HCT116 (cell line): ENCODE data around the gene PRMT1. TPM values are rescaled to one million over a fixed set of nuclear protein-coding genes. Genes with fewer than 3 reads are reported as not detected.

ENCODE experiments used
- ATAC-seq: fragments of 200-7000 bp; cut with Tn5 transposase; 2 replicates; pipeline ENCODE4 v1.9.1; 2020; ENCODE audit warnings: mild to moderate bottlenecking, moderate library complexity
- BruUV-seq: library from RNA; stranded (reverse); fragments of 400-500 nt; replicated peaks from 2 replicates; lab custom pipeline; 2021; lab: Mats Ljungman, UMichigan
- CTCF ChIA-PET: fragments of 300-600 bp; sonication (Branson Sonifier 250); formaldehyde crosslinking; loops from one replicate; lab custom pipeline; 2021; ENCODE audit warnings: antibody characterized with exemption; lab: Charles Lee
- POLR2A ChIA-PET: fragments of 300-600, 350-600 bp; sonication (Branson Sonifier 250); formaldehyde crosslinking; loops from one replicate; lab custom pipeline; 2021; ENCODE audit warnings: antibody characterized with exemption; lab: Charles Lee
- RAD21 ChIA-PET, 2 experiments: fragments of 300-600 bp; sonication (Branson Sonifier 250); formaldehyde crosslinking; loops; one replicate each; lab custom pipeline; 2023; ENCODE audit warnings: low total read pairs in 2 of 2; ENCODE audit not compliant: uncharacterized antibody in 2 of 2, unreplicated experiment in 2 of 2, low non-redundant PET in 1 of 2; lab: Charles Lee
- DNase-seq: peaks from one replicate; pipeline ENCODE4 v3.0.0-alpha.2; 2010; ENCODE audit warnings: low read depth, low spot score
- H2AFZ ChIP-seq: fragments of 200-600 bp; shearing (Covaris generic), sonication (generic); 2 replicates; pipeline ENCODE4 v1.6.1; 2017; ENCODE audit warnings: low read depth, mixed run types, mixed read lengths, antibody characterized with exemption, low read length; ENCODE audit not compliant: poor library complexity, severe bottlenecking
- H3K27ac ChIP-seq: 2 replicates; pipeline ENCODE4 v1.5.1; 2012; ENCODE audit warnings: low read depth, low read length
- H3K27me3 ChIP-seq: fragments of 200-600 bp; sonication (generic); 2 replicates; pipeline ENCODE4 v1.6.1; 2016; ENCODE audit warnings: mixed run types, low read length, mixed read lengths; ENCODE audit not compliant: insufficient read depth
- H3K36me3 ChIP-seq, 2 experiments: fragments of 200-500 bp in 1 of 2; fragments of 200-600 bp in 1 of 2; sonication (Bioruptor generic) in 1 of 2; sonication (generic) in 1 of 2; 2 replicates each; pipeline versions ENCODE4 v1.5.1 to v1.6.1; 2014 to 2016; ENCODE audit warnings: low read length in 2 of 2, inconsistent platforms in 1 of 2, mixed read lengths in 1 of 2, mixed run types in 1 of 2; ENCODE audit not compliant: insufficient read depth in 2 of 2, control insufficient read depth in 1 of 2
- H3K4me1 ChIP-seq, 2 experiments: fragments of 200-600 bp in 1 of 2; sonication (generic) in 1 of 2; 2 replicates each; pipeline versions ENCODE4 v1.5.1 to v1.6.1; 2012 to 2017; ENCODE audit warnings: low read length in 2 of 2, inconsistent platforms in 1 of 2, mild to moderate bottlenecking in 1 of 2, mixed read lengths in 1 of 2, mixed run types in 1 of 2, moderate library complexity in 1 of 2; ENCODE audit not compliant: insufficient read depth in 2 of 2, control insufficient read depth in 1 of 2
- H3K4me2 ChIP-seq: fragments of 200-600 bp; sonication (generic); 2 replicates; pipeline ENCODE4 v1.6.1; 2017; ENCODE audit warnings: mixed run types, low read length, mixed read lengths
- H3K4me3 ChIP-seq, 2 experiments: fragments of 200-600 bp in 1 of 2; sonication (generic) in 1 of 2; replicated peaks in 1 of 2; 2 replicates each; pipeline ENCODE4 v1.5.1; 2011 to 2016; ENCODE audit warnings: low read length in 2 of 2, control low read depth in 1 of 2, low read depth in 1 of 2, mild to moderate bottlenecking in 1 of 2, mixed read lengths in 1 of 2, mixed run types in 1 of 2
- H3K79me2 ChIP-seq: fragments of 200-600 bp; sonication (generic); 2 replicates; pipeline ENCODE4 v1.6.1; 2017; ENCODE audit warnings: mild to moderate bottlenecking, mixed run types, low read length, moderate library complexity, mixed read lengths; ENCODE audit not compliant: insufficient read depth
- H3K9ac ChIP-seq: fragments of 200-600 bp; sonication (generic); 2 replicates; pipeline ENCODE4 v1.6.1; 2016; ENCODE audit warnings: low read length, mixed read lengths
- H3K9me2 ChIP-seq: fragments of 200-600 bp; sonication (generic), shearing (Covaris generic); 2 replicates; pipeline ENCODE4 v1.6.1; 2017; ENCODE audit warnings: mixed run types, mild to moderate bottlenecking, moderate library complexity; ENCODE audit not compliant: insufficient read depth
- H3K9me3 ChIP-seq, 2 experiments: fragments of 200-500 bp in 1 of 2; fragments of 200-600 bp in 1 of 2; sonication (Bioruptor generic) in 1 of 2; sonication (generic) in 1 of 2; 2 replicates each; pipeline ENCODE4 v1.6.1; 2014 to 2017; ENCODE audit warnings: low read length in 2 of 2, mixed read lengths in 2 of 2, inconsistent platforms in 1 of 2, low read depth in 1 of 2, mild to moderate bottlenecking in 1 of 2, mixed run types in 1 of 2, moderate library complexity in 1 of 2; ENCODE audit not compliant: control insufficient read depth in 1 of 2, insufficient read depth in 1 of 2
- H4K20me1 ChIP-seq: fragments of 200-600 bp; sonication (generic), shearing (Covaris generic); 2 replicates; pipeline ENCODE4 v1.6.1; 2017; ENCODE audit warnings: mixed run types, mild to moderate bottlenecking, moderate library complexity; ENCODE audit not compliant: insufficient read depth
- CBX3 ChIP-seq: IDR thresholded peaks from 2 replicates; pipeline ENCODE4 v1.6.1; 2012; ENCODE audit warnings: low read depth
- ELF1 ChIP-seq: IDR thresholded peaks from 2 replicates; pipeline ENCODE4 v1.6.1; 2012; ENCODE audit warnings: low read depth, borderline replicate concordance
- FOSL1 ChIP-seq: IDR thresholded peaks from 2 replicates; pipeline ENCODE4 v1.6.1; 2012; ENCODE audit warnings: low read depth
- JUND ChIP-seq: IDR thresholded peaks from 2 replicates; pipeline ENCODE4 v1.6.1; 2012
- POLR2A ChIP-seq: IDR thresholded peaks from 2 replicates; pipeline ENCODE4 v1.7.0; 2011; ENCODE audit warnings: borderline replicate concordance; ENCODE audit not compliant: insufficient read depth, insufficient read length; ENCODE audit errors: extremely low read depth
- SIN3A ChIP-seq: IDR thresholded peaks from 2 replicates; pipeline ENCODE4 v1.6.1; 2012; ENCODE audit warnings: low read depth
- SP1 ChIP-seq: IDR thresholded peaks from 2 replicates; pipeline ENCODE4 v1.6.1; 2012; ENCODE audit warnings: low read depth
- TCF7L2 ChIP-seq: IDR thresholded peaks from 2 replicates; pipeline ENCODE4 v1.7.0; 2011; ENCODE audit warnings: borderline replicate concordance, inconsistent platforms; ENCODE audit not compliant: insufficient read depth, insufficient read length; ENCODE audit errors: extremely low read depth
- YY1 ChIP-seq: IDR thresholded peaks from 2 replicates; pipeline ENCODE4 v1.6.1; 2011; ENCODE audit warnings: low read length, low read depth, moderate library complexity, mild to moderate bottlenecking; ENCODE audit not compliant: insufficient replicate concordance; ENCODE audit errors: extremely low read depth
- ZFX ChIP-seq: fragments of 450-650 bp; IDR thresholded peaks from 2 replicates; pipeline ENCODE4 v1.6.1; 2017
- ZNF274 ChIP-seq: fragments of 200-500 bp; sonication (Bioruptor generic); IDR thresholded peaks from 2 replicates; pipeline ENCODE4 v1.6.1; 2014; ENCODE audit warnings: mild to moderate bottlenecking, low read depth, low read length, inconsistent platforms
- intact Hi-C: fragments of 100-400 bp; cut with micrococcal nuclease; formaldehyde crosslinking; loops from 2 replicates; pipeline ENCODE4 v1.10.0; 2022
- total RNA-seq: library from RNA; stranded (reverse); gene quantifications from one replicate; pipeline ENCODE4 v1.2.1, GENCODE V29; 2021; ENCODE audit not compliant: unreplicated experiment
- TF ChIP-seq, protein P1 (sequence below): IDR thresholded peaks from 2 replicates; pipeline ENCODE4 v1.6.1; 2011; ENCODE audit warnings: mild to moderate bottlenecking, low read length, moderate library complexity; ENCODE audit not compliant: insufficient replicate concordance; ENCODE audit errors: extremely low read depth
- TF ChIP-seq, protein P2 (sequence below): IDR thresholded peaks from 2 replicates; pipeline ENCODE4 v1.6.1; 2012
- TF ChIP-seq, protein P3 (sequence below): IDR thresholded peaks from 2 replicates; pipeline ENCODE4 v1.6.1; 2012

Gene PRMT1
- total RNA-seq, 1 experiment from 2014 or later = 428 TPM

DNA sequence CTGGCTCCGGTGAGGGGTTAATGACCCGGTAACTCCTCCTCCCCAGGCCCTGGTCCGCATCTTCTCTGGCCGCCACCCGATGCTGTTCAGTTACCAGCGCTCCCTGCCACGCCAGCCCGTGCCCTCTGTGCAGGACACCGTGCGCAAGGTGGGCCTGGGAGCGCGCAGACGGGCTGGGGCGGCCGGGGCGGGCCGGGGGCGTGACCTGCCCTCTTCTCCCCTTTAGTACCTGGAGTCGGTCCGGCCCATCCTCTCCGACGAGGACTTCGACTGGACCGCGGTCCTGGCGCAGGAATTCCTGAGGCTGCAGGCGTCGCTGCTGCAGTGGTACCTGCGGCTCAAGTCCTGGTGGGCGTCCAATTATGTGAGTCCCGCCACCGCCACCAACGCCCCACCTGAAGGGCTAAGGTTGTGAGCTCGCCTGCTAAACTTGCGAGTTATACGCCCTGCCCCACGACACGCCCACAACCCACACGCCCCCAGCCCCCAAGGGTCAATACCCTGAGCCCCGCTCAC lies 24.3 kb downstream of the PRMT1 start:
- Histone ChIP-seq H3K27me3 (no peaks in the 10 kb centered on the region), H3K9ac (no peak overlapping the region)
- DNase-seq = no peak
- TF ChIP-seq ELF1 (no peak), SIN3A (no peak)
- TF ChIP-seq, protein P1, sequence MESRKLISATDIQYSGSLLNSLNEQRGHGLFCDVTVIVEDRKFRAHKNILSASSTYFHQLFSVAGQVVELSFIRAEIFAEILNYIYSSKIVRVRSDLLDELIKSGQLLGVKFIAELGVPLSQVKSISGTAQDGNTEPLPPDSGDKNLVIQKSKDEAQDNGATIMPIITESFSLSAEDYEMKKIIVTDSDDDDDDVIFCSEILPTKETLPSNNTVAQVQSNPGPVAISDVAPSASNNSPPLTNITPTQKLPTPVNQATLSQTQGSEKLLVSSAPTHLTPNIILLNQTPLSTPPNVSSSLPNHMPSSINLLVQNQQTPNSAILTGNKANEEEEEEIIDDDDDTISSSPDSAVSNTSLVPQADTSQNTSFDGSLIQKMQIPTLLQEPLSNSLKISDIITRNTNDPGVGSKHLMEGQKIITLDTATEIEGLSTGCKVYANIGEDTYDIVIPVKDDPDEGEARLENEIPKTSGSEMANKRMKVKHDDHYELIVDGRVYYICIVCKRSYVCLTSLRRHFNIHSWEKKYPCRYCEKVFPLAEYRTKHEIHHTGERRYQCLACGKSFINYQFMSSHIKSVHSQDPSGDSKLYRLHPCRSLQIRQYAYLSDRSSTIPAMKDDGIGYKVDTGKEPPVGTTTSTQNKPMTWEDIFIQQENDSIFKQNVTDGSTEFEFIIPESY = no peak
- TF ChIP-seq, protein P2, sequence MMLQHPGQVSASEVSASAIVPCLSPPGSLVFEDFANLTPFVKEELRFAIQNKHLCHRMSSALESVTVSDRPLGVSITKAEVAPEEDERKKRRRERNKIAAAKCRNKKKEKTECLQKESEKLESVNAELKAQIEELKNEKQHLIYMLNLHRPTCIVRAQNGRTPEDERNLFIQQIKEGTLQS = no peak
- TF ChIP-seq, all 23 proteins: peak for 0
- no peak for ATAC-seq
- Histone ChIP-seq H3K9me3 (no peaks in the 10 kb centered on the region), H3K4me2 (no peak overlapping the region), H3K27ac (no peak overlapping the region), H3K4me3 (no peak overlapping the region), H3K36me3 (no peaks in the 10 kb centered on the region), H3K9me2 (no peaks in the 10 kb centered on the region), H3K4me1 (peaks cover 4 to 14% of the 10 kb centered on the region in 2 experiments; a peak in 3 of 4 replicates), H4K20me1 (no peaks in the 10 kb centered on the region), H3K79me2 (no peaks in the 10 kb centered on the region), H2AFZ (no peak overlapping the region)
- CTCF ChIA-PET = no interaction called here
- POLR2A ChIA-PET = no interaction called here
- RAD21 ChIA-PET = no interaction called here
- intact Hi-C loops = no loop called here
- no TSS peak for BruUV-seq

DNA sequence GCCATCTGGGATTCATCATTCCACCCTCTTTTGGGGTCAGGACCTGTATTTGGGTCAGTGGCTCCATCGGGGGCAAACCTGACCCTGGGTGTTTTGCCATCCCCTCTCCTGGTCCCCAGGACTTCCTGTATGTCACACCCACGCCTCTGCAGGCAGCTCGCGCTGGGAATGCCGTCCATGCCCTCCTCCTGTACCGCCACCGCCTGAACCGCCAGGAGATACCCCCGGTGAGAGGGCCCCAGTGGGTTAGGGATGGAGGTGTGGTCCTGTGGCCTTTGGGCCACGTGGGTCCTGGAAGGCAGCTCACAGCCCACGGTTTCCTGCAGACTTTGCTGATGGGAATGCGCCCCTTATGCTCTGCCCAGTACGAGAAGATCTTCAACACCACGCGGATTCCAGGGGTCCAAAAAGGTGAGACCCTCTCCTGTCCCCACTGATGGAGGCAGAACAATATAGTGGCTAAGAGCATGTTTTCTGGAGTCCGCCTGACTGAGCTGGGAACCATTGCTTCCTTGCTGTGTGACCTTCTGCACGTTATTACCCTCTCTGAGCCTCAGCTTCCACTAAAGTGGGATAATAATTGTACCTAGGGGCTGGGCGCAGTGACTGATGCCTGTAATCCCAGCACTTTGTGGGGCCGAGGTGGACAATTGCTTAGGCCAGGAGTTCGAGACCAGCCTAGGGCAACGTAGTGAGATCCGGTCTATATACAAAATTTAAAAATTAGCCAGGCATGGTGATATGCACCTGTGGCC lies 28.0 kb downstream of the PRMT1 start:
- H2AFZ ChIP-seq = no peak overlapping the region
- no peaks in the 10 kb centered on the region for H3K36me3 ChIP-seq
- no peak for ATAC-seq
- H3K9ac ChIP-seq = no peak overlapping the region
- no peak for DNase-seq
- ChIA-PET POLR2A (interaction anchor here (0.5 kb wide), 1 partner anchor 12 kb away, joined by 3 read pairs; no protein-coding TSS in a partner anchor), CTCF (no interaction called here), RAD21 (no interaction called here)
- intact Hi-C loops = no loop called here
- H3K4me3 ChIP-seq = no peak overlapping the region
- H3K9me2 ChIP-seq = no peaks in the 10 kb centered on the region
- H4K20me1 ChIP-seq = no peaks in the 10 kb centered on the region
- no peaks in the 10 kb centered on the region for H3K79me2 ChIP-seq
- H3K27me3 ChIP-seq = no peaks in the 10 kb centered on the region
- H3K9me3 ChIP-seq = no peaks in the 10 kb centered on the region
- H3K4me2 ChIP-seq = no peak overlapping the region
- BruUV-seq = no TSS peak
- H3K27ac ChIP-seq = no peak overlapping the region
- H3K4me1 ChIP-seq = no peaks in the 10 kb centered on the region; a peak in 1 of 4 replicates
- TF ChIP-seq JUND = no peak
- TF ChIP-seq ELF1 = no peak
- no peak for TF ChIP-seq TCF7L2
- TF ChIP-seq ZFX = no peak
- TF ChIP-seq, protein P2 = no peak
- no peak for TF ChIP-seq CBX3
- TF ChIP-seq ZNF274 = no peak
- TF ChIP-seq SP1 = no peak
- TF ChIP-seq, protein P1 = no peak
- TF ChIP-seq YY1 = no peak
- no peak for TF ChIP-seq POLR2A
- TF ChIP-seq, protein P3, sequence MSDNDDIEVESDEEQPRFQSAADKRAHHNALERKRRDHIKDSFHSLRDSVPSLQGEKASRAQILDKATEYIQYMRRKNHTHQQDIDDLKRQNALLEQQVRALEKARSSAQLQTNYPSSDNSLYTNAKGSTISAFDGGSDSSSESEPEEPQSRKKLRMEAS = no peak
- TF ChIP-seq FOSL1 = no peak
